HEK293T (cell line): ENCODE measurements around the gene ADPRHL1.

Source experiments
- FOXA1 ChIP-seq: fragments of 450-650 bp; IDR thresholded peaks from 2 replicates; pipeline ENCODE4 v1.6.1; 2016; ENCODE audit warnings: mild to moderate bottlenecking
- SP1 ChIP-seq: fragments of 450-650 bp; IDR thresholded peaks from 2 replicates; pipeline ENCODE4 v1.6.1; 2017

DNA sequence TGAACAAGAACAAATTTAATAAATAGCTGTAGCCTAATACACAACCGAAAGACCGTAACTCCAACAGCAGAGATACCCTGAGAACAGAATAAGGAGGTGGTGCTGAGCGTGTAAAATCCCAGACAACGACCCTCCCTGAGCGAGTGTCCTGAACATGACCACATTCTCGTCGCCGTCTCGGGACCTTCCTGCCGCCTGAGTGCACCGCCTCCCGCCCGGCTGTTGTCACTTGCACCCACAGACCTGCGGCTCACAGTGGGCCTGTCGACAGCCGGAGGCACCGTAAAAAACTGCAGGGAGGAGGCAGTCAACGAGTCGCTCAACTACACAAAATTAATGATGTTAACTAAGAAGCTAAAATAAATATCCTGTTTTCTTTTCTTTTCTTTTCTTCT, 53.5 kb downstream of the ADPRHL1 start:
- TF ChIP-seq FOXA1 (no peak), SP1 (no peak)
